Endothelial cell of umbilical vein (primary cell): ENCODE results near the gene SAT2. TPM values are rescaled to one million over a fixed set of nuclear protein-coding genes. Genes with fewer than 3 reads are reported as not detected.

Experiments
- BruUV-seq: library from RNA; stranded (reverse); fragments of 400-500 nt; replicated peaks from 2 replicates; lab custom pipeline; 2021; lab: Mats Ljungman, UMichigan
- CTCF ChIA-PET: fragments of 300-600, 350-600 bp; sonication (Branson Sonifier 250); formaldehyde crosslinking; loops from one replicate; lab custom pipeline; 2021; ENCODE audit warnings: antibody characterized with exemption, inconsistent platforms; lab: Charles Lee
- POLR2A ChIA-PET: fragments of 300-600, 350-600 bp; sonication (Branson Sonifier 250); formaldehyde crosslinking; loops from one replicate; lab custom pipeline; 2021; ENCODE audit warnings: antibody characterized with exemption, inconsistent platforms; lab: Charles Lee
- DNase-seq: peaks from one replicate; pipeline ENCODE4 v3.0.0-alpha.2; 2011; ENCODE audit warnings: low read depth, low spot score
- FAIRE-seq: peaks from 2 replicates; lab custom pipeline; 2011; peaks lifted over from hg19 to GRCh38; lab: Jason Lieb, UNC
- H2AFZ ChIP-seq: 2 replicates; pipeline ENCODE4 v1.6.0; 2012; ENCODE audit warnings: low read depth, low read length, control low read depth, inconsistent platforms
- H3K27ac ChIP-seq: 2 replicates; pipeline ENCODE4 v1.5.1; 2011; ENCODE audit warnings: low read depth, mild to moderate bottlenecking, control low read depth, low read length, moderate library complexity; ENCODE audit not compliant: insufficient read depth
- H3K27me3 ChIP-seq, 2 experiments: 2 replicates each; pipeline versions ENCODE4 v1.6.0 to v1.6.1; 2011; ENCODE audit warnings: low read length in 2 of 2, mixed read lengths in 1 of 2; ENCODE audit not compliant: control insufficient read depth in 2 of 2, insufficient read depth in 2 of 2
- H3K36me3 ChIP-seq, 2 experiments: 2 replicates in 1 of 2; 3 replicates in 1 of 2; pipeline ENCODE4 v1.5.1; 2011; ENCODE audit warnings: low read length in 2 of 2, mild to moderate bottlenecking in 1 of 2, moderate library complexity in 1 of 2; ENCODE audit not compliant: control insufficient read depth in 2 of 2, insufficient read depth in 2 of 2; ENCODE audit errors: extremely low read depth in 1 of 2
- H3K4me1 ChIP-seq: 3 replicates; pipeline ENCODE4 v1.5.1; 2011; ENCODE audit warnings: mild to moderate bottlenecking, low read length; ENCODE audit not compliant: control insufficient read depth, insufficient read depth; ENCODE audit errors: extremely low read depth
- H3K4me2 ChIP-seq: 2 replicates; pipeline ENCODE4 v1.6.1; 2011; ENCODE audit warnings: low read length, control low read depth, mixed read lengths; ENCODE audit not compliant: insufficient read depth
- H3K4me3 ChIP-seq, 3 experiments: fragments of 200-600 bp in 1 of 3; sonication (generic), shearing (Covaris generic) in 1 of 3; replicated peaks in 1 of 3; 2 replicates each; pipeline ENCODE4 v1.5.1; 2011 to 2016; ENCODE audit warnings: control low read depth in 3 of 3, low read length in 3 of 3, mild to moderate bottlenecking in 2 of 3, inconsistent platforms in 1 of 3, low read depth in 1 of 3, moderate library complexity in 1 of 3; ENCODE audit not compliant: insufficient read depth in 1 of 3
- H3K79me2 ChIP-seq: 2 replicates; pipeline ENCODE4 v1.6.0; 2012; ENCODE audit warnings: low read length, inconsistent platforms; ENCODE audit not compliant: control insufficient read depth, insufficient read depth
- H3K9ac ChIP-seq: replicated peaks from 2 replicates; pipeline ENCODE3; 2011; ENCODE audit warnings: low read length, control low read depth; ENCODE audit not compliant: insufficient read depth; ENCODE audit errors: extremely low read depth
- H3K9me1 ChIP-seq: replicated peaks from 3 replicates; pipeline ENCODE4 v1.6.0; 2011; ENCODE audit warnings: mild to moderate bottlenecking, low read length; ENCODE audit not compliant: control insufficient read depth, insufficient read depth; ENCODE audit errors: extremely low read depth
- H3K9me3 ChIP-seq: replicated peaks from 2 replicates; pipeline ENCODE4 v1.5.1; 2012; ENCODE audit warnings: low read length, inconsistent platforms; ENCODE audit not compliant: control insufficient read depth, insufficient read depth
- H4K20me1 ChIP-seq: replicated peaks from 2 replicates; pipeline ENCODE3; 2011; ENCODE audit warnings: mild to moderate bottlenecking, low read length; ENCODE audit not compliant: control insufficient read depth, insufficient read depth; ENCODE audit errors: extremely low read depth
- CTCF ChIP-seq, 2 donors: IDR thresholded peaks; 1 replicate in 1 of 2; 2 replicates in 1 of 2; pipeline ENCODE4 v1.5.1; 2011; ENCODE audit warnings: low read length in 2 of 2, mild to moderate bottlenecking in 2 of 2, moderate library complexity in 2 of 2, control low read depth in 1 of 2, inconsistent platforms in 1 of 2, low read depth in 1 of 2; ENCODE audit not compliant: insufficient read depth in 1 of 2; ENCODE audit errors: extremely low read depth in 1 of 2
- EZH2 ChIP-seq: IDR thresholded peaks from 2 replicates; pipeline ENCODE4 v1.6.1; 2012; ENCODE audit warnings: borderline replicate concordance, low read depth, mild to moderate bottlenecking, moderate library complexity, low read length, inconsistent platforms; ENCODE audit not compliant: severe bottlenecking
- FOS ChIP-seq: IDR thresholded peaks from 2 replicates; pipeline ENCODE4 v1.6.1; 2011; ENCODE audit warnings: mild to moderate bottlenecking, low read length, moderate library complexity, borderline replicate concordance; ENCODE audit not compliant: insufficient read depth
- GATA2 ChIP-seq: IDR thresholded peaks from 2 replicates; pipeline ENCODE4 v1.7.0; 2011; ENCODE audit warnings: low read depth, mild to moderate bottlenecking, moderate library complexity, mixed read lengths, low read length; ENCODE audit not compliant: insufficient read length, insufficient read depth
- JUN ChIP-seq: IDR thresholded peaks from 2 replicates; pipeline ENCODE4 v1.6.1; 2011; ENCODE audit warnings: borderline replicate concordance, low read depth; ENCODE audit not compliant: insufficient read length, insufficient read depth
- MAX ChIP-seq: IDR thresholded peaks from 2 replicates; pipeline ENCODE4 v1.6.1; 2011; ENCODE audit not compliant: insufficient read depth, insufficient read length
- MYC ChIP-seq: IDR thresholded peaks from one replicate; pipeline ENCODE4 v1.6.1; 2011; ENCODE audit warnings: mild to moderate bottlenecking, low read depth, low read length
- POLR2A ChIP-seq: IDR thresholded peaks from 2 replicates; pipeline ENCODE4 v1.6.1; 2012; ENCODE audit warnings: low read depth, mild to moderate bottlenecking, control low read depth, low read length
- POLR2AphosphoS5 ChIP-seq: IDR thresholded peaks from 2 replicates; pipeline ENCODE4 v1.6.1; 2012; ENCODE audit warnings: low read depth, mild to moderate bottlenecking, control low read depth, low read length, moderate library complexity; ENCODE audit not compliant: insufficient read depth
- dilution Hi-C: fragments of 300-500 bp; cut with MboI; formaldehyde crosslinking; loops from one replicate; pipeline ENCODE4 v1.15.0; 2019; ENCODE audit warnings: low sequenced_read_pairs; ENCODE audit not compliant: extremely low pct_ligation_motif_present
- intact Hi-C: fragments of 100-400 bp; cut with micrococcal nuclease; formaldehyde crosslinking; loops from one replicate; pipeline ENCODE4 v1.10.0; 2022
- polyA plus RNA-seq, 4 experiments: library from polyadenylated mRNA; depleted of rRNA in 3 of 4; stranded (reverse) in 3 of 4; unstranded in 1 of 4; fragments of >200 nt; gene quantifications; 2 replicates each; pipeline versions ENCODE4 v1.2.1 to v1.2.3, GENCODE V29; 2011 to 2012; ENCODE audit warnings: missing spikeins in 1 of 4
- total RNA-seq: library from RNA; stranded (reverse); gene quantifications from 2 replicates; pipeline ENCODE4 v1.2.3, GENCODE V29; 2021

The SAT2 gene
- total and polyA plus RNA-seq, 2 donors (not counting 3 experiments of a cell fraction or from before 2014, with no cell fraction given), result 38.0 to 51.8 TPM

GRCh38 chr17:7623661-7624060 is 4.0 kb downstream of the SAT2 start:
- H3K27ac ChIP-seq, result no peak overlapping the region
- no peaks in the 10 kb centered on the region for H3K9me3 ChIP-seq
- no peaks in the 10 kb centered on the region for H4K20me1 ChIP-seq
- no peaks in the 10 kb centered on the region for H3K27me3 ChIP-seq
- H3K4me1 ChIP-seq, result no peaks in the 10 kb centered on the region
- H3K79me2 ChIP-seq, result no peaks in the 10 kb centered on the region
- H3K9ac ChIP-seq, result no peak overlapping the region
- intact Hi-C loops, result no loop called here
- ChIA-PET POLR2A (no interaction called here), CTCF (interaction anchor here (1.1 kb wide), 1 partner anchor 64 kb away, joined by 4 read pairs; the partner anchor contains the start of gene TP53)
- DNase-seq (no peak), FAIRE-seq (no peak)
- no peak overlapping the region for H3K4me2 ChIP-seq
- no TSS peak for BruUV-seq
- H3K36me3 ChIP-seq, result peaks cover 0 to 2% of the 10 kb centered on the region in 2 experiments
- no peaks in the 10 kb centered on the region for H3K9me1 ChIP-seq
- no peak overlapping the region for H2AFZ ChIP-seq
- dilution Hi-C loops, result no loop called here
- H3K4me3 ChIP-seq, result no peak overlapping the region
- TF ChIP-seq FOS, result no peak
- TF ChIP-seq MYC, result no peak
- no peak for TF ChIP-seq POLR2AphosphoS5
- TF ChIP-seq JUN, result no peak
- no peak for TF ChIP-seq GATA2
- no peak for TF ChIP-seq EZH2
- TF ChIP-seq POLR2A, result no peak
- no peak for TF ChIP-seq CTCF (IDR thresholded peaks at IDR 0.05; ENCODE audit: extremely low read depth in 1 of 2, insufficient read depth in 1 of 2, low read depth in 1 of 2, low read length in 2 of 2)
- TF ChIP-seq MAX, result no peak
